ENCODE data around the gene ERCC6.

DNA sequence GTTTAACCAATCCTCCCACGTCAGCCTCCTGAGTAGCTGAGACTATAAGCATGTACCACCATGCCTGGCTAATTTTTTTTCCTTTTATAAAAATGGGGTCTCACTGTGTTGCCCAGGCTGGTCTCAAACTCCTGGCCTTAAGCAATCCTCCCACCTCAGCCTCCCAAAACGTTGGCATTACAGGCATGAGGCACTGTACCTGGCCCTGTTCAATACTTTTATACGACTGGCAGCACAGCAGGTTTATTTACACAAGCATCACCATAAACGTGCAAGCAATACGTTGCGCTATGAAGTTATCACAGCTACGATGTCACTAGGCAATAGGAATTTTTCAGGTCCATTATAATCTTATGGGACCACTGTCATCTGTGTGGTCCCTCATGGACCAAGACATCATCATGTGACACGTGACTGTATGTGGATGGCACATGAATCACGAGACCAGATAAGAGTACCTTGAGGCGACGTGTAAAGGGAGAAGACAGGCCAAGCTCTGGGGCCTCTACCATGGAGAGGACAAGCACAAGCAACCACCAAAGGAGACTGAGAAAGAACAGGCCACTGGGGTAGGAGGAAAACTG, 36.7 kb upstream of the ERCC6 start:
- TF ChIP-seq, protein P1, sequence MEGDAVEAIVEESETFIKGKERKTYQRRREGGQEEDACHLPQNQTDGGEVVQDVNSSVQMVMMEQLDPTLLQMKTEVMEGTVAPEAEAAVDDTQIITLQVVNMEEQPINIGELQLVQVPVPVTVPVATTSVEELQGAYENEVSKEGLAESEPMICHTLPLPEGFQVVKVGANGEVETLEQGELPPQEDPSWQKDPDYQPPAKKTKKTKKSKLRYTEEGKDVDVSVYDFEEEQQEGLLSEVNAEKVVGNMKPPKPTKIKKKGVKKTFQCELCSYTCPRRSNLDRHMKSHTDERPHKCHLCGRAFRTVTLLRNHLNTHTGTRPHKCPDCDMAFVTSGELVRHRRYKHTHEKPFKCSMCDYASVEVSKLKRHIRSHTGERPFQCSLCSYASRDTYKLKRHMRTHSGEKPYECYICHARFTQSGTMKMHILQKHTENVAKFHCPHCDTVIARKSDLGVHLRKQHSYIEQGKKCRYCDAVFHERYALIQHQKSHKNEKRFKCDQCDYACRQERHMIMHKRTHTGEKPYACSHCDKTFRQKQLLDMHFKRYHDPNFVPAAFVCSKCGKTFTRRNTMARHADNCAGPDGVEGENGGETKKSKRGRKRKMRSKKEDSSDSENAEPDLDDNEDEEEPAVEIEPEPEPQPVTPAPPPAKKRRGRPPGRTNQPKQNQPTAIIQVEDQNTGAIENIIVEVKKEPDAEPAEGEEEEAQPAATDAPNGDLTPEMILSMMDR (IDR thresholded peaks at IDR 0.05): no peak
- TF ChIP-seq POLR2A (IDR thresholded peaks at IDR 0.05): no peak

Data from testis (tissue), 2 donors.